ENCODE data around the gene PFDN4.

GRCh38 chr20:54267483-54268003 lies 59.7 kb downstream of the PFDN4 start:
- TF ChIP-seq, protein P1, sequence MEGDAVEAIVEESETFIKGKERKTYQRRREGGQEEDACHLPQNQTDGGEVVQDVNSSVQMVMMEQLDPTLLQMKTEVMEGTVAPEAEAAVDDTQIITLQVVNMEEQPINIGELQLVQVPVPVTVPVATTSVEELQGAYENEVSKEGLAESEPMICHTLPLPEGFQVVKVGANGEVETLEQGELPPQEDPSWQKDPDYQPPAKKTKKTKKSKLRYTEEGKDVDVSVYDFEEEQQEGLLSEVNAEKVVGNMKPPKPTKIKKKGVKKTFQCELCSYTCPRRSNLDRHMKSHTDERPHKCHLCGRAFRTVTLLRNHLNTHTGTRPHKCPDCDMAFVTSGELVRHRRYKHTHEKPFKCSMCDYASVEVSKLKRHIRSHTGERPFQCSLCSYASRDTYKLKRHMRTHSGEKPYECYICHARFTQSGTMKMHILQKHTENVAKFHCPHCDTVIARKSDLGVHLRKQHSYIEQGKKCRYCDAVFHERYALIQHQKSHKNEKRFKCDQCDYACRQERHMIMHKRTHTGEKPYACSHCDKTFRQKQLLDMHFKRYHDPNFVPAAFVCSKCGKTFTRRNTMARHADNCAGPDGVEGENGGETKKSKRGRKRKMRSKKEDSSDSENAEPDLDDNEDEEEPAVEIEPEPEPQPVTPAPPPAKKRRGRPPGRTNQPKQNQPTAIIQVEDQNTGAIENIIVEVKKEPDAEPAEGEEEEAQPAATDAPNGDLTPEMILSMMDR (IDR thresholded peaks at IDR 0.05 in 4 of 5, conservative IDR thresholded peaks at IDR 0.05 in 1 of 5), result no peak
- no peak for TF ChIP-seq POLR2A (IDR thresholded peaks at IDR 0.05)
